Measurements from ENCODE around the gene SPDYE1.
A peak's percentile ranks its signal among the peaks of the same experiment; 100 is the strongest.
"Not testable (repeated sequence)": the region's sequence is repeated elsewhere in the genome, so short reads cannot be mapped to it uniquely, and the experiment has no call there.

SPDYE1 gene

GRCh38 chr7:43997532-43997931 is at the start of gene SPDYE1:
SPDYE1 (plus strand) TSS chr7:43997897; CDS start chr7:43999950, 2,053 bp downstream.
- not testable (repeated sequence) for DNase-seq

- no peak for DNase-seq
Measured at GRCh38 chr7:43952028-43952427, 45.7 kb upstream of the SPDYE1 start.

- no peak for DNase-seq
Measured at GRCh38 chr7:43953071-43953470, 44.6 kb upstream of the SPDYE1 start.

- DNase-seq = no peak
Measured at GRCh38 chr7:43954524-43955228, 43.0 kb upstream of the SPDYE1 start.

GRCh38 chr7:43956027-43956426 is 41.7 kb upstream of the SPDYE1 start:
- no peak for DNase-seq

- DNase-seq = no peak
Measured at GRCh38 chr7:43960933-43961332, 36.8 kb upstream of the SPDYE1 start.

GRCh38 chr7:43966392-43966791 is 31.3 kb upstream of the SPDYE1 start:
- not testable (repeated sequence) for DNase-seq

- not testable (repeated sequence) for DNase-seq
Measured at GRCh38 chr7:43968172-43969040, 29.3 kb upstream of the SPDYE1 start.

- DNase-seq = not testable (repeated sequence)
Measured at GRCh38 chr7:43969586-43969985, 28.1 kb upstream of the SPDYE1 start.

GRCh38 chr7:43970698-43971097 is 27.0 kb upstream of the SPDYE1 start:
- DNase-seq = not testable (repeated sequence)

- DNase-seq = not testable (repeated sequence)
Measured at GRCh38 chr7:43974033-43974573, 23.6 kb upstream of the SPDYE1 start.

GRCh38 chr7:43974725-43975482 is 22.8 kb upstream of the SPDYE1 start:
- DNase-seq = not testable (repeated sequence)

- no peak for DNase-seq
Measured at GRCh38 chr7:43977525-43977924, 20.2 kb upstream of the SPDYE1 start.

GRCh38 chr7:43978102-43978501 is 19.6 kb upstream of the SPDYE1 start:
- not testable (repeated sequence) for DNase-seq

GRCh38 chr7:43982848-43983247 is 14.8 kb upstream of the SPDYE1 start:
- DNase-seq = not testable (repeated sequence)

GRCh38 chr7:43983736-43984135 is 14.0 kb upstream of the SPDYE1 start:
- not testable (repeated sequence) for DNase-seq

- DNase-seq = peak; percentile 80
Measured at GRCh38 chr7:43985904-43986864, 11.5 kb upstream of the SPDYE1 start.

GRCh38 chr7:43987476-43987875 is 10.2 kb upstream of the SPDYE1 start:
- DNase-seq = not testable (repeated sequence)

GRCh38 chr7:43990011-43990585 is 7.6 kb upstream of the SPDYE1 start:
- DNase-seq = not testable (repeated sequence)

GRCh38 chr7:43990829-43991228 is 6.9 kb upstream of the SPDYE1 start:
- DNase-seq = not testable (repeated sequence)

- DNase-seq = not testable (repeated sequence)
Measured at GRCh38 chr7:43992896-43993295, 4.8 kb upstream of the SPDYE1 start.

Data from CD4-positive, alpha-beta T cell treated with Interferon gamma for 1 hour (primary cell).